Peyer's patch (tissue), 4 donors: Measurements from ENCODE around the gene CLDN11.

Source experiments
- POLR2A ChIP-seq, 2 donors: fragments of 450-650 bp; IDR thresholded peaks; one replicate each; pipeline ENCODE4 v1.5.1; 2017; ENCODE audit warnings: antibody characterized with exemption in 2 of 2, mild to moderate bottlenecking in 2 of 2, moderate library complexity in 2 of 2
- TF ChIP-seq, protein P1 (sequence below), 6 experiments: fragments of 450-650 bp in 4 of 6; fragments of 200-600 bp in 2 of 6; sonication (generic) in 1 of 6; IDR thresholded peaks; one replicate each; pipeline ENCODE4 v1.5.1; 2017 to 2019; ENCODE audit warnings: antibody characterized with exemption in 6 of 6, mild to moderate bottlenecking in 3 of 6, moderate library complexity in 1 of 6

GRCh38 chr3:170405101-170405500 lies 13.6 kb upstream of the CLDN11 start:
- TF ChIP-seq POLR2A (IDR thresholded peaks at IDR 0.05): no peak
- TF ChIP-seq, protein P1, sequence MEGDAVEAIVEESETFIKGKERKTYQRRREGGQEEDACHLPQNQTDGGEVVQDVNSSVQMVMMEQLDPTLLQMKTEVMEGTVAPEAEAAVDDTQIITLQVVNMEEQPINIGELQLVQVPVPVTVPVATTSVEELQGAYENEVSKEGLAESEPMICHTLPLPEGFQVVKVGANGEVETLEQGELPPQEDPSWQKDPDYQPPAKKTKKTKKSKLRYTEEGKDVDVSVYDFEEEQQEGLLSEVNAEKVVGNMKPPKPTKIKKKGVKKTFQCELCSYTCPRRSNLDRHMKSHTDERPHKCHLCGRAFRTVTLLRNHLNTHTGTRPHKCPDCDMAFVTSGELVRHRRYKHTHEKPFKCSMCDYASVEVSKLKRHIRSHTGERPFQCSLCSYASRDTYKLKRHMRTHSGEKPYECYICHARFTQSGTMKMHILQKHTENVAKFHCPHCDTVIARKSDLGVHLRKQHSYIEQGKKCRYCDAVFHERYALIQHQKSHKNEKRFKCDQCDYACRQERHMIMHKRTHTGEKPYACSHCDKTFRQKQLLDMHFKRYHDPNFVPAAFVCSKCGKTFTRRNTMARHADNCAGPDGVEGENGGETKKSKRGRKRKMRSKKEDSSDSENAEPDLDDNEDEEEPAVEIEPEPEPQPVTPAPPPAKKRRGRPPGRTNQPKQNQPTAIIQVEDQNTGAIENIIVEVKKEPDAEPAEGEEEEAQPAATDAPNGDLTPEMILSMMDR (IDR thresholded peaks at IDR 0.05): no peak
